H7 (cell line): ENCODE results near the gene ZFYVE28. TPM values are rescaled to one million over a fixed set of nuclear protein-coding genes. Genes with fewer than 3 reads are reported as not detected.
A peak's percentile ranks its signal among the peaks of the same experiment; 100 is the strongest.

Experiments used
- DNase-seq: peaks from one replicate; pipeline ENCODE4 v3.0.0; 2012
- H3K27me3 ChIP-seq: 2 replicates; pipeline ENCODE4 v1.6.0; 2011; ENCODE audit warnings: mild to moderate bottlenecking, low read length; ENCODE audit not compliant: control insufficient read depth, insufficient read depth
- H3K36me3 ChIP-seq: replicated peaks from 2 replicates; pipeline ENCODE4 v1.5.1; 2011; ENCODE audit warnings: low read length; ENCODE audit not compliant: control insufficient read depth, insufficient read depth
- H3K4me3 ChIP-seq: 2 replicates; pipeline ENCODE4 v1.5.1; 2011; ENCODE audit warnings: low read depth, mild to moderate bottlenecking, control low read depth, low read length, moderate library complexity; ENCODE audit not compliant: insufficient read depth
- total RNA-seq: library from RNA; depleted of rRNA; stranded (reverse); fragments of >200 nt; shearing (Covaris generic); gene quantifications from 2 replicates; pipeline ENCODE4 v1.2.3, GENCODE V29; 2014

ZFYVE28 gene
- total RNA-seq, 1 experiment from 2014 or later, result 2.1 TPM

GRCh38 chr4:2265113-2266110 is 153.0 kb downstream of the ZFYVE28 start:
- no peaks in the 10 kb centered on the region for H3K36me3 ChIP-seq
- H3K27me3 ChIP-seq, result peaks cover 3% of the 10 kb centered on the region; the same call in 1 of the 2 replicates
- DNase-seq, result no peak
- no peak overlapping the region for H3K4me3 ChIP-seq

DNA sequence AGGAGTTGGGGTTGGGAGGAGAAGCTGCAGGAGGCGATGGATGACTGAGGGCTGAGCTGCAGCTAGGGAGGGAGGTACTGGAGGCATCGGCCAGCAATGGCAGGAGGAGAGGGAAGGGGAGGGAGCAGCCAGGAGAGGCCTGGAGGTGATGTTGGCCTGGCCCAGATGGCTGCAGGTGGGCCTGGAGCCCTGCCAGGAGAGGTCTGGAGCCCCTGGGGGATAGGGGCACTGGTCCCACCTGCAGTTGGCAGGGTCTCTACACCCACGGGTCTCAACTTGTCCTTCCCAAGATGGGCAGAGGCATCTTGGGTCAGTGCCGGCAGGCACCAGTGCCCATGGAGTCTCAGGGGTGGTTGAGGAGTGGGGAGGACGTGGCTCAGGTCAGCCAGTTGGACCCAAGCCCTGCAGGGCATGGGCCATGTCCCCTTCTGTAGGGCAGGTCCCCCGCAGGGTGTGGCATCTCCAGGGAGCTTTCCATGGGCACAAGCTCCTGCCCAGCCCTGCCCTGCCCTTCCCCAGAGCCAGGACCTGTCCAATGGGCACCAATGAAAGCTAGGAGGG is 153.9 kb downstream of the ZFYVE28 start:
- no peak overlapping the region for H3K4me3 ChIP-seq
- peaks cover 3% of the 10 kb centered on the region; the same call in 1 of the 2 replicates for H3K27me3 ChIP-seq
- no peaks in the 10 kb centered on the region for H3K36me3 ChIP-seq
- DNase-seq, result no peak

DNA sequence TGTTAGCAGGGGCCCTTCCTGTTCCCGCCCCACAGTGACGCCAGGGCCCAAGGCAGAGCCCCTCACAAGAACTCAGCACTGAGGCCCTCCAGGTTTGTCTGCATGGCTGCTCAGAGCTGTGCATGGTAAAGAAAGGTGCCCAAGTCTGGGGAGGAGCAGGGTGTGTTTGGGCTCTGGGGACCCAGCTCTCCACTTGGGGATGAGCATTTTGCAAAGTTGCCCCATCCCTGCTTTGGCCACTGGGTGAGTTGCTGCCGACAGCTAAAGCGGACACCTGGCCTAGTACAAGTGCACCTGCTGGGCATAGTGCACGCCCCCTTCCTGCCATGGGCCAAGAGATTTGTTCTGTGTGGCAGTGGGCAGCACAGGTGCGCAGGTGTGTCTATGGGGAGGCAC is 154.5 kb downstream of the ZFYVE28 start:
- H3K36me3 ChIP-seq, result no peaks in the 10 kb centered on the region
- H3K27me3 ChIP-seq, result peaks cover 3% of the 10 kb centered on the region; the same call in 1 of the 2 replicates
- DNase-seq, result no peak
- H3K4me3 ChIP-seq, result no peak overlapping the region

DNA sequence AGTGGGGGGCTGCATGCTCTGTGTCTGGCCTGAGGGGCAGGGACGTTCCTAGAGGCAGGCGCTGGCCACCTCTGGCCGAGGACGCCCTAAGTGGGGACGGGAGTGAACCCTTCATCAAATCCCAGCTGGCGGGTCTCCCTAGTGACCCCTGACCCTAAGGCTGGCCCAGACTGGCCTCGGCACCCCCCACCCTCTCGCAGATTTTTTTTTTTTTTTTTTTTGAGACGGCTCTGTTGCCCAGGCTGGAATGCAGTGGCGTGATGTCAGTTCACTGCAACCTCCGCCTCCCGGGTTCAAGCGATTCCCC is 155.5 kb downstream of the ZFYVE28 start:
- no peak for DNase-seq
- Histone ChIP-seq H3K36me3 (no peaks in the 10 kb centered on the region), H3K4me3 (peak overlapping the region; percentile 66), H3K27me3 (peaks cover 3% of the 10 kb centered on the region; the same call in 1 of the 2 replicates)

DNA sequence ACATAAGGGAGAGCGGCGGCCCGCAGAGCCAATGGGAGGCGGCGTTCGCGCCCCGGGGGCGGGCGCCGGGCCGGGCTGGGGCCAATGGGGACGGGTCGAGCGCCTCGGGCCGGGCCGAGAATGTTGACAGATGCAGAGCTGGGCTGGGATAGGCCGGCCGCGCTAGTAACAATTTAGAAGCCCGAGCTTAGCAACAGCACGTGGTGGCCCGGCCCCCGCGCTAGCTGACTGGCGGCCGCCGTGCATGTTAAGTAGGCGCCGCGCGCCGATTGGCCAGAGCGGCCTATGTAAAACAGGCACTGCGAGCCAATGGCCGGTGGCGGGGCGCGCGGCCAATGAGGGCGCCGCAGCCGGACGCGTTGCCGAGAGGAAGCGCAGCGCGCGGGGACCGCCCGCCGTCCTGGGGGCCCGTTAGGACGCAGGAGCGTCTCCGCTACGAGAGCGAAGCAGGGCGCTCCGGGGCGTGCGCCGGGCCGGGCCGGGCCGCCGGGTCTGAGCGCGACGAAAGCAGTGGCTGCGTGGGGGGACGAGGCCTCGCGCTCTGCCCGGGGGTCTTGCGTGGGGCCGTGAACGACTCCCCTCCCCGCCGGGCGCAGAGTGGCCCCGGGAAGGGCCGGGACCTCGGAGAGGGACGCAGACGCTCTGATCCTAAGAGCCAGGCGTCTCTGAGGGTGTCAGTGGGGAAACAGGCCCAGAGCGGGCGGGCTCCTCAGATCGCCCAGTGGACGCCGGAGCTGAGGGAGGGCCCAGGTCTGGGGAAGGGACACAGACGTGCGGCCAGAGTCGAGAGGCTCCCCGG is 156.1 kb downstream of the ZFYVE28 start:
- Histone ChIP-seq H3K36me3 (no peaks in the 10 kb centered on the region), H3K4me3 (peak overlapping the region; percentile 66), H3K27me3 (peaks cover 3% of the 10 kb centered on the region; the same call in 1 of the 2 replicates)
- DNase-seq, result peak; percentile 100

DNA sequence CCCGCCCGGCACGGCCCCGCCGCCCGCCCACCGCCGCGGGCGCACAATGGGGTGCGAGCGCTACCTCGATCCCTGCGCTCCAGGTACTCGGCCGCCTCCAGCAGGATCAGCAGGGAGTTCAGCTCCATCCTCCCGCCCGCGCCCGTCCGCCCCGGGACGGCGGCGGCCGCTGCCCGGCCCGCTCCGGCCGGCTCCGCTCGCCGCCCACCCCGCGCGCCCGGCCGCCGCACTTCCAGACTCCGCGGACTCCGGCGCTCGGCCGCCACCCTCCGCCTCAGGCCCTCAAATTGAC is 156.6 kb downstream of the ZFYVE28 start, which contains the start of gene MXD4:
MXD4 (minus strand) TSS at position 257 of the 292 bp plus-strand sequence; CDS start at position 128, 129 bp downstream.
- no peak for DNase-seq
- H3K36me3 ChIP-seq, result no peaks in the 10 kb centered on the region
- H3K4me3 ChIP-seq, result peak within 1 kb of the TSS; percentile 67
- peaks cover 3% of the 10 kb centered on the region; the same call in 1 of the 2 replicates for H3K27me3 ChIP-seq

- H3K36me3 ChIP-seq, result no peaks in the 10 kb centered on the region
- peak; percentile 93 for DNase-seq
- H3K4me3 ChIP-seq, result peak overlapping the region; percentile 67
- H3K27me3 ChIP-seq, result peaks cover 3% of the 10 kb centered on the region; the same call in 1 of the 2 replicates
These were observed 157.2 kb downstream of the ZFYVE28 start for GRCh38 chr4:2261110-2261852.

DNA sequence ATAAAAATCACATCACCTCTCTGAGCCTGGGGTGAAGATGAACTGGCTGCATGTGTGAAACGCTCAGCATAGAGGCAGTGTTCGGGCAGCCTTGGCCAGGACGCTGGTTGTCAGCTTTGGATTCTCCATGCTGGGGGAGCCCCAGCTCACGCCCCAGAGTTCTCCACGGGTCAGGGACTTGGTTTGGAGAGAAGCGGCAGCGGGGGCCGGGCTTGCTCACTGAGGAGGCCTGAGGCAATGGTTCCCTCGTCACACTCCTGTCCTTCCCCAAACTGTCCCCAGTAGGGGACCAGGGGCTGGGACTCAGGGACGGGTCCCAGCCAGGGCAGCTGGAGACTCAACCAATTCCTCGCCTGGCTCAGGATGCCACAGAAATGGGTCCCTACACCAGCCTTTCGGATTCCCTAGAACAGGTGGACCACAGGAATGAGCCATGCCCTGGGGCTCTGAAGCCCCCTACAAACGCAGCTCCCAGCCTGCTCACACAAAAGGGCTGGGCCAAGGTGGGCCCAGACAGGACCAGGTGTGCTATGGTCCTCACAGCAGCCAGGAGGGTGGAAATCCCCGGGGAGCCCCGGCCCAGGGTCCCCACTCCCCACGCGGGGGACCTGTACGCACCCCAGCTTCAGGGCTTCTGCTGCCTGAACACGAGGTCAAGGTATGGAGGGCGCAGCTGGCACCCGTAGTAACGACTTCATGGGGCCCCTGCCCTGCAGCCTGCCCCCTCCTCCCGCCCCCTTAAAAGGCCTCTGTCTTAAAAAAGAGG is 157.9 kb downstream of the ZFYVE28 start:
- H3K36me3 ChIP-seq, result no peaks in the 10 kb centered on the region
- H3K4me3 ChIP-seq, result peak overlapping the region; percentile 67
- H3K27me3 ChIP-seq, result peaks cover 3% of the 10 kb centered on the region; the same call in 1 of the 2 replicates
- DNase-seq, result no peak

DNA sequence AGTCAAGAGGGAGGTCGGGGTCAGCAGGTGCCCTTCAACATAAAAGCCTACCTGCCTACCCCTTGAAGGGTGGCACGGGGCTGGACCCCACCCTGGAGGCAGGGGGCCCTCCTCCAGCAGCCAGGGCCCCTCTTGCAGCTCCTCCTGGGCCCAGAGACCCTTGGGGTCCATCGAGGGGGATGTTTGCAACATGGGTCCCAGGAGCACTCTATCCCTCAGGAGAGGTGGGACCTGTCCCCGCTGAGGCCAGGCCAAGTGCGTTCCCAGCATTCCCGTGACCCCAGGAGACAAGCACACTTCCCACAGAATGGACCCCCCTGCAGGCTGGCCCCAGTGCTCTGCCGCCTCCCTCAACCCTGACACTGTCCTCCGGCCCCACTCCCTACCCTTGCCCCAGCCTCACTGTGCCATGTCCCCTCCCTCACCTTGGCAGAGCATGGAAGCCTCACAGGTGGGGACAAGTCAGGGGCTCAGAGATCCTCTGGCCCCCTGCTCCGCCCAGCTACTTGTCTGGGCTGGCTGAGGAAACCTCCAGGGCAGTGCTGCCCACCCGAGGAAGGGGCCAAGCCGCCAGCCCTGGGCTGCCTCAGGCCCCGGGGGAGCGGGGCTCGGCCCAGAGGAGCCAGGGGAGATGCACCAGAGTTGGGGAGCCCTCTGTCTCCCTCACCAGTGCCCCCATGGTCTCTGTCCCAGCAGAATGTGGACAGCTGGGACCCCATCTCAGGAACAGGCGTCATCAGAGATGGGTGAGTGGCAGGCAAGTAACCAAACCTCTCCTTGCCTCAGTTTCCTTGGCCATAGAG is 158.7 kb downstream of the ZFYVE28 start:
- no peaks in the 10 kb centered on the region; the same call in 1 of the 2 replicates for H3K36me3 ChIP-seq
- no peak for DNase-seq
- H3K4me3 ChIP-seq, result no peak overlapping the region
- peaks cover 3% of the 10 kb centered on the region; the same call in 1 of the 2 replicates for H3K27me3 ChIP-seq

- H3K27me3 ChIP-seq, result peaks cover 3% of the 10 kb centered on the region; the same call in 1 of the 2 replicates
- H3K4me3 ChIP-seq, result no peak overlapping the region
- DNase-seq, result no peak
- H3K36me3 ChIP-seq, result no peaks in the 10 kb centered on the region; the same call in 1 of the 2 replicates
These were observed 159.4 kb downstream of the ZFYVE28 start for GRCh38 chr4:2259036-2259540.

DNA sequence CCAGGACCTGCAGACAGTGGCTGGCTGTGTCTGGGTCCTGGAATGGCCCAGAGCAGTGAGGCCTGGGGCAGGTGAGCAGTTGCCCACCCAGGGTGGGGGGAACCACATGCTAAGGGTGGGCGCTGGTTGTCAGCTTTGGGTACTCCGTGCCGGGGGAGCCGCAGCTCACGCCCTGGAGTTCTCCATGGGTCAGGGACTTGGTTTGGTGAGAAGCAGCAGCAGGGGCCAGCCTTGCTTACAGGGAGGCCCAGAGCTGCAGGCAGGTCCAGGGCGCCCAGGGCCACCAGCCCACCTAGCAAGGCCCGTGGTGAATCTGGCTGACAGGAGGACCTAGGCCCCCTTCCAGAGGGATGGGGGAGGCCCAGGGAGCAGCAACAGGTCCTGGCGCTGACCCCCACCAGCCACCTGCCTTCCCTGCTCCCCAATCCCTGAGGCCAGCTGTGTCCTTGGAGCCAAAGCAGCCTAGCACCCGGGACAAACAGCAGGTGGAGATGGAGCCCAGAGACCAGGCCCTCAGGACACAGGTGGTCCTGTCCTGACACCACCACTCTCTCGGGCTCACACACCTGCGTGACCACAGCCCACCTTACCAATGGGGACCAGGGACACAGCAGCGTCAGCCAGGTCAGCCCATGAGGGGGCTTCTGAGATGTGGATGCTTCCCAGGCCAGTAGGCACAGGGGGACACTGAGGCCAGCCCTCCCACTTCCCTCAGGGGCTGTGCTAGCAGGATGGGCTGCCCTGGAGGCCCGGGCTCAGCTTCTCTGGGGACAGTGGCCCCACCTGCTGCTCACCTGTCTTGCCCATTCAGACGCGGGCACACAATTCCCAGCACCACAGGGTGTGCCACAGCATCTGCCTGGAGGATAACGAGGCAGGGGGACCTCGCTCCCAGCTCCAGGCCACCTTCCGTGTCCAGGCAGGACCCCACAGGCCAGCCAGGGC is 160.1 kb downstream of the ZFYVE28 start:
- H3K4me3 ChIP-seq, result no peak overlapping the region
- DNase-seq, result peak; percentile 30
- peaks cover 1% of the 10 kb centered on the region; the same call in 1 of the 2 replicates for H3K27me3 ChIP-seq
- no peaks in the 10 kb centered on the region; the same call in none of the 2 replicates for H3K36me3 ChIP-seq
